Vagina (tissue), 2 donors: ENCODE data around the gene ARL3.

Experiments used
- POLR2A ChIP-seq, 2 donors: fragments of 450-650 bp; IDR thresholded peaks; one replicate each; pipeline ENCODE4 v1.6.1; 2017; ENCODE audit warnings: antibody characterized with exemption in 2 of 2, mild to moderate bottlenecking in 2 of 2, moderate library complexity in 2 of 2
- POLR2AphosphoS5 ChIP-seq, 2 donors: sonication (generic); formaldehyde crosslinking; IDR thresholded peaks; one replicate each; pipeline ENCODE4 v1.9.0; 2017; ENCODE audit warnings: antibody characterized with exemption in 2 of 2, mild to moderate bottlenecking in 2 of 2, low read depth in 1 of 2; ENCODE audit not compliant: insufficient read depth in 1 of 2
- TF ChIP-seq, protein P1 (sequence below), 3 experiments: fragments of 450-650 bp in 2 of 3; fragments of 200-600 bp in 1 of 3; sonication (generic) in 1 of 3; IDR thresholded peaks; one replicate each; pipeline ENCODE4 v1.5.1; 2017 to 2019; ENCODE audit warnings: antibody characterized with exemption in 3 of 3, mild to moderate bottlenecking in 2 of 3, moderate library complexity in 2 of 3

DNA sequence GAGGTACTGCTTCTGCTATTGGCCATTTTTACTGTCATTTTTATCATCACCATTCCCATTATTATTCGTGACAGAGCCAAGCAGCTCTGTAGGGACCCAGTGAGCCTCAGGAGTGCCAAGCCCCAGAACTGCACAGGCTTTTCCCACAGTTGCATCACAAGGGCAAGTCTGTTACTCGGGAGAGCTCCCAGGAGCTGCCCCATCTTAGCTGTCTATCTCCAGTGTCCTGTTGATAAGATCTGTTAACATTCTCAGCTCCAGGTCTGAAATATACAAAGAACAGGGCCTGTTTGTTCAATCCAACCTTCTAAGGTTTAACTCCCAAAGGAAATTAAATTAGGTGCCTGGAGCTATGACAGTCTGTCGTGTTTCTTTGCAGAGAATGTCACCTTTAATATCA lies 90.1 kb downstream of the ARL3 start:
- TF ChIP-seq, protein P1, sequence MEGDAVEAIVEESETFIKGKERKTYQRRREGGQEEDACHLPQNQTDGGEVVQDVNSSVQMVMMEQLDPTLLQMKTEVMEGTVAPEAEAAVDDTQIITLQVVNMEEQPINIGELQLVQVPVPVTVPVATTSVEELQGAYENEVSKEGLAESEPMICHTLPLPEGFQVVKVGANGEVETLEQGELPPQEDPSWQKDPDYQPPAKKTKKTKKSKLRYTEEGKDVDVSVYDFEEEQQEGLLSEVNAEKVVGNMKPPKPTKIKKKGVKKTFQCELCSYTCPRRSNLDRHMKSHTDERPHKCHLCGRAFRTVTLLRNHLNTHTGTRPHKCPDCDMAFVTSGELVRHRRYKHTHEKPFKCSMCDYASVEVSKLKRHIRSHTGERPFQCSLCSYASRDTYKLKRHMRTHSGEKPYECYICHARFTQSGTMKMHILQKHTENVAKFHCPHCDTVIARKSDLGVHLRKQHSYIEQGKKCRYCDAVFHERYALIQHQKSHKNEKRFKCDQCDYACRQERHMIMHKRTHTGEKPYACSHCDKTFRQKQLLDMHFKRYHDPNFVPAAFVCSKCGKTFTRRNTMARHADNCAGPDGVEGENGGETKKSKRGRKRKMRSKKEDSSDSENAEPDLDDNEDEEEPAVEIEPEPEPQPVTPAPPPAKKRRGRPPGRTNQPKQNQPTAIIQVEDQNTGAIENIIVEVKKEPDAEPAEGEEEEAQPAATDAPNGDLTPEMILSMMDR (IDR thresholded peaks at IDR 0.05) = no peak
- TF ChIP-seq POLR2A (IDR thresholded peaks at IDR 0.05) = no peak
- TF ChIP-seq POLR2AphosphoS5 (IDR thresholded peaks at IDR 0.05; ENCODE audit: insufficient read depth in 1 of 2, low read depth in 1 of 2) = no peak
